Measurements from ENCODE around the gene ARMC2.

- no peak for TF ChIP-seq CTCF (IDR thresholded peaks at IDR 0.05; ENCODE audit: low read length)
- no peak for TF ChIP-seq EZH2 (IDR thresholded peaks at IDR 0.05; ENCODE audit: borderline replicate concordance, low read length)
Observed at GRCh38 chr6:108851756-108852155, 3.5 kb downstream of the ARMC2 start.

Data from OCI-LY1 (cell line).